ENCODE results near the gene DPF3.

Gene DPF3

GRCh38 chr14:72582582-72582981, 311.3 kb downstream of the DPF3 start:
- DNase-seq: no peak

- DNase-seq: no peak
Observed at GRCh38 chr14:72578514-72578913, 315.4 kb downstream of the DPF3 start.

GRCh38 chr14:72577521-72577920, 316.4 kb downstream of the DPF3 start:
- no peak for DNase-seq

- no peak for DNase-seq
Observed at GRCh38 chr14:72576258-72576657, 317.6 kb downstream of the DPF3 start.

GRCh38 chr14:72574715-72575114, 319.2 kb downstream of the DPF3 start:
- no peak for DNase-seq

- no peak for DNase-seq
Observed at GRCh38 chr14:72573725-72574417, 320.0 kb downstream of the DPF3 start.

Measured in NK-92 treated with Interleukin-12 subunit alpha and Interleukin-12 subunit beta, amount 100 ng/mL, for 24 hours (cell line).